ENCODE measurements around the gene FGD2. TPM values are rescaled to one million over a fixed set of nuclear protein-coding genes. Genes with fewer than 3 reads are reported as not detected.

Gene FGD2
- total RNA-seq, 1 donor from 2014 or later, result not detected

GRCh38 chr6:36973647-36974046 lies 31.8 kb upstream of the FGD2 start:
- Mint-ChIP-seq H3K9me3 (ENCODE audit: low read depth) (no peaks in the 10 kb centered on the region), H3K27ac (ENCODE audit: unreplicated experiment) (no peak overlapping the region), H3K4me3 (ENCODE audit: unreplicated experiment) (no peak overlapping the region), H3K4me1 (ENCODE audit: low read depth) (peaks cover 2% of the 10 kb centered on the region), H3K27me3 (ENCODE audit: low read depth) (no peaks in the 10 kb centered on the region), H3K36me3 (ENCODE audit: low read depth) (peaks cover 59% of the 10 kb centered on the region)
- TF ChIP-seq, protein P1, sequence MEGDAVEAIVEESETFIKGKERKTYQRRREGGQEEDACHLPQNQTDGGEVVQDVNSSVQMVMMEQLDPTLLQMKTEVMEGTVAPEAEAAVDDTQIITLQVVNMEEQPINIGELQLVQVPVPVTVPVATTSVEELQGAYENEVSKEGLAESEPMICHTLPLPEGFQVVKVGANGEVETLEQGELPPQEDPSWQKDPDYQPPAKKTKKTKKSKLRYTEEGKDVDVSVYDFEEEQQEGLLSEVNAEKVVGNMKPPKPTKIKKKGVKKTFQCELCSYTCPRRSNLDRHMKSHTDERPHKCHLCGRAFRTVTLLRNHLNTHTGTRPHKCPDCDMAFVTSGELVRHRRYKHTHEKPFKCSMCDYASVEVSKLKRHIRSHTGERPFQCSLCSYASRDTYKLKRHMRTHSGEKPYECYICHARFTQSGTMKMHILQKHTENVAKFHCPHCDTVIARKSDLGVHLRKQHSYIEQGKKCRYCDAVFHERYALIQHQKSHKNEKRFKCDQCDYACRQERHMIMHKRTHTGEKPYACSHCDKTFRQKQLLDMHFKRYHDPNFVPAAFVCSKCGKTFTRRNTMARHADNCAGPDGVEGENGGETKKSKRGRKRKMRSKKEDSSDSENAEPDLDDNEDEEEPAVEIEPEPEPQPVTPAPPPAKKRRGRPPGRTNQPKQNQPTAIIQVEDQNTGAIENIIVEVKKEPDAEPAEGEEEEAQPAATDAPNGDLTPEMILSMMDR (IDR thresholded peaks at IDR 0.05), result no peak
- no peak for DNase-seq (ENCODE audit: low spot score)

- TF ChIP-seq, protein P1 (IDR thresholded peaks at IDR 0.05), result no peak
- peaks cover 51% of the 10 kb centered on the region for H3K36me3 Mint-ChIP-seq (ENCODE audit: low read depth)
- peaks cover 16% of the 10 kb centered on the region for H3K4me1 Mint-ChIP-seq (ENCODE audit: low read depth)
- H3K9me3 Mint-ChIP-seq (ENCODE audit: low read depth), result no peaks in the 10 kb centered on the region
- no peak overlapping the region for H3K4me3 Mint-ChIP-seq (ENCODE audit: unreplicated experiment)
- H3K27ac Mint-ChIP-seq (ENCODE audit: unreplicated experiment), result no peak overlapping the region
- DNase-seq (ENCODE audit: low spot score), result peak; percentile 47
- H3K27me3 Mint-ChIP-seq (ENCODE audit: low read depth), result no peaks in the 10 kb centered on the region
Measured at GRCh38 chr6:36975231-36976006, 30.0 kb upstream of the FGD2 start.

DNA sequence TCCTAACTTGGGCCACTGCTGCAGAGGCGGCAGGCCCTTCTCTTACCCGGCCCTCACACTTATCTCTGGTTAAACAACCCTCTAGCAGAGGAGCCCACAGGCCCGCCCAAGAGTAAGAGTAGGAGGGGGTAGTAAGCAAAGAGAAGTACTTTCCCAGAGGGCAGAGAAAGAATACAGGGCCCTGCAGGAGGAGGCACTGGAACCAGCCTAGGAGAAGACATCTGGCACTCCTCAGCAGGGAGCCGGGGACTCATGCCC lies 29.5 kb upstream of the FGD2 start:
- no peaks in the 10 kb centered on the region for H3K9me3 Mint-ChIP-seq (ENCODE audit: low read depth)
- H3K4me1 Mint-ChIP-seq (ENCODE audit: low read depth), result peaks cover 21% of the 10 kb centered on the region
- H3K27ac Mint-ChIP-seq (ENCODE audit: unreplicated experiment), result no peak overlapping the region
- H3K4me3 Mint-ChIP-seq (ENCODE audit: unreplicated experiment), result no peak overlapping the region
- peak; percentile 42 for DNase-seq (ENCODE audit: low spot score)
- H3K27me3 Mint-ChIP-seq (ENCODE audit: low read depth), result no peaks in the 10 kb centered on the region
- peaks cover 51% of the 10 kb centered on the region for H3K36me3 Mint-ChIP-seq (ENCODE audit: low read depth)
- TF ChIP-seq, protein P1 (IDR thresholded peaks at IDR 0.05), result no peak

- no peaks in the 10 kb centered on the region for H3K27me3 Mint-ChIP-seq (ENCODE audit: low read depth)
- no peak overlapping the region for H3K4me3 Mint-ChIP-seq (ENCODE audit: unreplicated experiment)
- H3K4me1 Mint-ChIP-seq (ENCODE audit: low read depth), result peaks cover 25% of the 10 kb centered on the region
- TF ChIP-seq, protein P1 (IDR thresholded peaks at IDR 0.05), result no peak
- H3K36me3 Mint-ChIP-seq (ENCODE audit: low read depth), result peaks cover 51% of the 10 kb centered on the region
- no peaks in the 10 kb centered on the region for H3K9me3 Mint-ChIP-seq (ENCODE audit: low read depth)
- H3K27ac Mint-ChIP-seq (ENCODE audit: unreplicated experiment), result no peak overlapping the region
- no peak for DNase-seq (ENCODE audit: low spot score)
Measured at GRCh38 chr6:36976509-36976908, 28.9 kb upstream of the FGD2 start.

DNA sequence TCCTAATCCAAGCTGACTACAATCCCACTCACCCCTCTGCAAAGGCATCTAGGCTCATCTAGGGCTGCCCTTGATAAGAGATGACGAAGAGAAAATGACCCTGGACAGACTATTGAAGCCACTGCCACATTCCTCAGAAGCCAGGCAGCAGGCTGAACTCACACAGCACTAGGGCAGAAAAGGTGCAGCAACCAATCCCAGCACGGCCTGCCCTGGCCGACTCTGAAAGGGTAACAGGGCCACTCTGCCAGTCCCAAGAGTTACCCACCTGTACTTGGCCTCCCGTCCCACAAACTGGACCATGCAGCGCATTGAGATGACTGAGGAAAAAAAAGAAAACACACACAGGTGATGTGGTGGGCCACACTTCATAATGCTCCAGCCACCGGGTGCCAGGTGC lies 28.5 kb upstream of the FGD2 start:
- Mint-ChIP-seq H3K27ac (ENCODE audit: unreplicated experiment) (no peak overlapping the region), H3K9me3 (ENCODE audit: low read depth) (no peaks in the 10 kb centered on the region), H3K4me3 (ENCODE audit: unreplicated experiment) (no peak overlapping the region), H3K4me1 (ENCODE audit: low read depth) (peaks cover 29% of the 10 kb centered on the region), H3K27me3 (ENCODE audit: low read depth) (no peaks in the 10 kb centered on the region), H3K36me3 (ENCODE audit: low read depth) (peaks cover 47% of the 10 kb centered on the region)
- TF ChIP-seq, protein P1 (IDR thresholded peaks at IDR 0.05), result no peak
- peak; percentile 33 for DNase-seq (ENCODE audit: low spot score)

All from chondrocyte (in vitro differentiated cells).